NCI-H2029 (cell line): ENCODE data around the gene AQP1.

Experiments
- DNase-seq: peaks from one replicate; lab custom pipeline; 2025; lab: John Stamatoyannopoulos, UW

AQP1 gene

DNA sequence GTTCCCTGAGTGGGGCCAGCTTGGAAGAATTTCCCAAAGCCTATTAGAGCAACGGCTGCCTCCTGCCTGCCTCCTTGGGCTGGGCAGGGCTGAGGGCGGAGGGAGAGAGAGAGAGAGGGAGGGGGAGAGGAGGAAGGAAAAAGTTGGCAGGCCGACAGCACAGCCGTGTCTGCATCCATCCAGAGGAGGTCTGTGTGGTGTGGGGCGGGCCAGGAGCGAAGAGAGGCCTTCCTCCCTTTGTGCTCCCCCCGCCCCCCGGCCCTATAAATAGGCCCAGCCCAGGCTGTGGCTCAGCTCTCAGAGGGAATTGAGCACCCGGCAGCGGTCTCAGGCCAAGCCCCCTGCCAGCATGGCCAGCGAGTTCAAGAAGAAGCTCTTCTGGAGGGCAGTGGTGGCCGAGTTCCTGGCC, at the start of gene AQP1:
AQP1 (plus strand) TSS at position 293 of the 409 bp plus-strand sequence; CDS start at position 350, 57 bp downstream.
- DNase-seq: no peak

DNA sequence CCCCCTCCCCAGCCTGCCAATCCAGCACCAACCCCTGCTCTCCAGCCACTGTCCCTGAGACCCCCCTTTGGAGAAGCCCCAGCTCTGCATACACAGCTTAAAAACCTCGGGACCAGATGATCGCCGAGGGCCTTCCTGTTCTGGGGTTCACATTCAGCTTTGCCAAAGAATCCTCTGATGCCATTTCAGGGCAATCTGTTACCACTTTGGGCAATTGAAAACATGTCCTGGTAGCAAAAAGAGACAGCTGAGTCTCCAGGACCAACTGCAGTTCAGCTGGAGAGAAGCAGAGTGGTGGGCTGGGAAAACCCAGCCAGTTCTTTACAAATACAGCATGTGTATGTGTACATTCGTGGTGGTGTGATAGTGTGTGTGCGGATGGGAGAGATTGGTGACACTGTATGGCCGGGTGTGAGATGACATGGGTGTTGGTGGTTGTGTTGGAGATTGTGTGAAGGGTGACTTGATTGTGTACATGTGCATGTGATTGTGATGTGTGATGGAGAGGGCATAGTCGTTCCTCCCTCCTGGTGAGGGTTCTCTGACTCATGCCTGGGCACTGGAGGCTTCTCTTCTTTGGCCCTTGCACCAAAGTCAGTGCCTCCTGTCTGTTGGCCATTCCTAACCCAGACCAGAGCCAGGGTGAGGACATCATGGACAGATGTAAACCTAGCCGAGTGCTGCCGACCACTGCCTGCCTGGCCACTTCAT, 48.5 kb upstream of the AQP1 start:
- DNase-seq: no peak

- DNase-seq: no peak
Measured at GRCh38 chr7:30863706-30864035, 48.0 kb upstream of the AQP1 start.

DNA sequence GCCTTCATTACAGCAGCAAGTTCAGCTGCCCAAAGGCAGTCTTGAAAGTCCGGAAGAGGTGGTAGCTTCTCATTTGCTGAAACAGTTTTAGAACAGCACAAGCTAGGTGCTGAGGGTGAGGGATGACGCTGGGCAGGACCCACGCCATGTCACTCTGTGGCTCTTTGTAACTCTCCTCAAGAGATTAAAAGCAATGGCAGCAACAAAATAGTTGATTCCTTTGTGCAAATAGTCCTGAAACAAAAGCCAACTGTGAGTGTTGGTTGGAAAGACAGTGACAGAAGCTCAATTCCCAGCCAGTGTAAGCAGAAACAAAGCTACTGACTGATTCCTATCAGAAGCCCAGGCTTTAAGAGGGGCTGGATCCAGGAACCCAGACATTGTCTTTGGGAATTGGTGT, 47.6 kb upstream of the AQP1 start:
- no peak for DNase-seq

- DNase-seq: no peak
Measured at GRCh38 chr7:30865076-30865475, 46.6 kb upstream of the AQP1 start.

- no peak for DNase-seq
Measured at GRCh38 chr7:30865821-30866220, 45.8 kb upstream of the AQP1 start.

DNA sequence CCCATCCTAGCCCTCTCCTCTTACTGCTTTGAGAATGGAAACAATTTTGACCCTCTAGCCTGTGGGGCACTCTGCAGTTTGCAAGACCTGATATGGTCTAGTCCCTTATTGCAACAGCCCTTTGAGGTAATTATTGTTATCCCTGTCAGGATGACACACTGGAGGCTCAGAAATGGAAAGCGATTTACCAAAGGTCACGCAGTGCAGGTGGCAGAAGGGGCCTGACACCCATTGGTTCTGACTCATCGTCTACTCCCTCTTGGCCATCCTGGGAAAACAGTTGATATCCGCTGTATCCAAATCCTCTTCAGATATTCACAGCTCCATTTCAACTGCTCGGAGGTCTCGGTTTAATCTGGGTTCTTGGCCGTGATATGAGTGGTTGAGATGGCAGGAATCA, 44.7 kb upstream of the AQP1 start:
- DNase-seq: no peak

GRCh38 chr7:30867483-30867882, 44.2 kb upstream of the AQP1 start:
- no peak for DNase-seq

GRCh38 chr7:30869794-30870611, 41.6 kb upstream of the AQP1 start:
- no peak for DNase-seq

- DNase-seq: no peak
Measured at GRCh38 chr7:30870821-30871518, 40.7 kb upstream of the AQP1 start.

DNA sequence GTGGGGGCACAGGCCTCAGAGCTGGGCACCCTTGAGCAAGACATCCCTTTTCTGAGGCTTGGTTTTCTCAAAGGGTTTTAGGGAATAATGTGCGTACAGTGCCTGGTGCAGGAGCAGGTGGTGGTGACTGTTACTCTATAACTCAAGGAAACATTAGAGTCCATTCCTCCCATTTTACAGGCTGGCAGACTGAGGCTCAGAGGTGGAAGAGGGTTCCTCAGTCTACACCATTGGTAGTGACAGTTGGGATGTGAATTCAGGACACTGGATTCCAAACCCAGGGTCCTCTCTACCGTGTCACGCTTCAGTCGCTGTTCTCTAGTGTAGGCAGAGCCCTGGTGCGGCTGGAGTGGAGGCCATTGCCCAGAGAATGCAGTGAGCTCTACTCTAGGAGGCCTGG, 40.0 kb upstream of the AQP1 start:
- no peak for DNase-seq

DNA sequence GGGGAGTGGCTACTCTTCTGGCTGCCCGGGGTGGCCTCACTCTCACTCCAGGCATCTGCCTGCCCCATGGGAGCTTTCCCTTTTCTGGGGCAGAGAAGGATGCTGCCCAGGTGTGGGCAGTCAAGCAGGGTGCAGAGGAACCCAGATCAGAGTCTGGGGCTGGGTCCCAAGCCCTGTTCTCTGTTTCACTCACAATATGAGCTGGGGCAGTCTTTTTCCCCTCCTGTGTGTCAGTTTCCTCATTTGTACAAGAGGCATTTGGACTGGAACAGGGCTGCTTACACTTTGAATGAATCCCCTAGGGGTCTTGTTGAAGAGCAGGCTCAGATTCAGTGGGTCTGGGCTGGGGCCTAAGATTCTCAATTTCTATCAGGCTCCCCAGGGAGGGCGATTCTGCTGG, 38.4 kb upstream of the AQP1 start:
- no peak for DNase-seq

GRCh38 chr7:30873656-30874055, 38.0 kb upstream of the AQP1 start:
- DNase-seq: no peak

DNA sequence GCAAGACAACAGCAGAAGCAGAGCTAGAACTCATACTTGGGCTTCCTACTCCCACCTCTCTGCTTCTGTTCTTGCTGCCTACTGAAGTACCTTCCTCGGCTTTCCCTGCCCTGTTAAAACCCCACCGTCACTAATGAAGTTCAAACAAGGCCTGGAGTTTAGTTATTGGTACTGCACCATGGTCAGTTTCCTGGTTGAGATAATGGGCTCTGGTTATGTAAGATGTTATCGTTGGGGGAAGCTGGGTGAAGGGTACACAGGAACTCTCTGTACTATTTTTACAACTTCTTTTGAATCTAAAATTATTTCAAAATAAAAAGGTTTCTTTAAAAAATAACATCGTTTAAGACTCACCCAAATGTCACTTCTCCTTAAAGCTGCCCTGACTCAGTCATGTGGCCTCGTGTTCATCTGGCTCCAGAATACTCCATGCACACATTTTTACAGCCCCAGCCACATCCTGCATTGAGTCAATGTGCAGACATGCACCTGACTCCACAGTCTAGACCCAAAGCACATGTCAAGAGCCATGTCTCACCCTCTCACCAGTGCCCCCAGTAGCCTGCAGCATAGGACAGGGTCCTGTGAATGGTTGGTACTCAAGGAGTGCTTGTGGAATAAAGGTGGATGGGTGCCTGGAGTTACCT, 36.9 kb upstream of the AQP1 start:
- DNase-seq: no peak

DNA sequence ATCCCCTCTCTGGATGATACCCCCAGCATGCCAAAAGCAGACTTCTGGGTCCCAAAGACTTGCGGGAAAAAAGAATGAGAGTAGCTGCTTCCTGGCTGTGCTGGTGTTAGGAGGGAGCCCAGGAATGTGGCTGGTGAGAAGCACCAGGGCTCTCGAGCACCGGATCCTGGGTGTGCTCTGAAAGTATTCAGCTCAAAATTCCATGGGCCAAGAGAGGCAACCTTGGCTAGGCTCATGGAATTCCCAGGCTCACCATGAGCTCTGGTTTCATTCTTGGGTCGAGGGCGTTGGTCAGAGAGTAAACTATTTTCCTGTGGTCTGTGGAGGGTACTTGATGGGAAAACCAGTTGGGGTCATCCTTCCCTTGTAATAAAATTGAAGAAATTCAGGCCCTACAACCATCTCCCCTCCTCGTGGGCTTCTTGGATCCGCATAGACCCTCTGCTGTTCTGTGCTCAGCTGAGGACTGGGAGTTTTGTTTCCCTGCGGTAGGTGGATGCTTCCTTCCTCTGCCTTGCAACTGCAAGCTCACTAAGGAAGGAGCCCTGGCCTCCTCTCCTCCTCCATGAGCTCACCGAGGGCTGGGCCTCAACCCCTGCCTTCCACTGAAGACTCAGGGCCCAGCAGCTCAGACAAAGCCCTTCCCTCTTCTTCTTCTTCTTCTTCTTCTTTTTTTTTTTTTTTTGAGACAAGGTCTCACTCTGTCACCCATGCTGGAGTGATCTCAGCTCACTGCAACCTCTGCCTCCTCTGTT, 34.5 kb upstream of the AQP1 start:
- DNase-seq: no peak

GRCh38 chr7:30877993-30878392, 33.7 kb upstream of the AQP1 start:
- DNase-seq: no peak

DNA sequence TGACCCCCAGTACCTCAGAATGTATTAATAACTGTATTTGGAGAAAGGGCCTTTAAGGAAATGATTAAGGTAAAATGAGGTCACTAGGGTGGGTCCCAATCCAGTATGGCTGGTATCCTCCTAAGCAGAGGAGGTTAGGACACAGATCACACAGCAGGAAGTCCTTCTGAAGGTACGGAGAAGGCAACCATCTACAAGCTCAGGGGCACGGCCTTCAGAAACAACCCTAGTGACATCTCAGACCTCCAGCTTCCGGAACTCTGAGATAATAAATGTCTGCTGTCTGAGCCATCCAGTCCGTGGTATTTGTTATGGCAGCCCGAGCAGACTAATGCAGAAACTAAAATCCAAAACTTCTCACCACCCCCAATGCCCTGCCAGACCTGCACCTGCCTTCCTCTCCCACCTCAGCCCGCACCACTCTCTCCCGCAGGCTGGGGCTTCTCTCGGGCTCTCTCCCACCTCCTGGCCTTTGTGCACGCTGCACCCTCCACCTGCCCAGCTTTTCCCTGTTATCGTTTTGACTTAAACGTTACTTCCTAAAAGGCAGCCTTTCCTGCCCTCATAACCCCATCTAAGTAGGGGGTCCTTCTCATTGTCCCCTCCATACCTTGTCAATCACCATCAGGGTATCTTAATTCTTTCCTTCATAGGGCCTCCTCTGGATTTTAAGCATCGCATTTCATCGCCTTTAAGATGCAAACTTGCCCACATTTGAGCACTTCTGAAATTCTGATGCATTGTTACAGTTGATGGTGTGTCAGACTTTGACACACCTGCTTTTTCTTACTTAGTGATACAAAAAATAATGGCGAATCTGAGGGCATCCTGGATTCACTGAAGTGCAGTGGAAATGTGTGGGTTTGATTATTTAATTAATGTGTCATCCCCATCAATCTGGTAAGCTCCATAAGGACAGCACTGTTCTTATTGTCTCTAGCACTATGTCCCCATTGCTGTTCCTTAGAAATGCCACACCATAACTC, 32.2 kb upstream of the AQP1 start:
- DNase-seq: no peak

- DNase-seq: no peak
Measured at GRCh38 chr7:30880125-30880720, 31.4 kb upstream of the AQP1 start.

GRCh38 chr7:30880941-30881340, 30.7 kb upstream of the AQP1 start:
- DNase-seq: no peak

GRCh38 chr7:30881448-30881847, 30.2 kb upstream of the AQP1 start:
- DNase-seq: no peak
